Fibroblast of mammary gland (primary cell): ENCODE results near the gene SGCA.
A peak's percentile ranks its signal among the peaks of the same experiment; 100 is the strongest.

Experiments
- DNase-seq: peaks from one replicate; pipeline ENCODE4 v3.0.0-alpha.2; 2010; ENCODE audit warnings: low read depth
- H3K4me3 ChIP-seq: 2 replicates; pipeline ENCODE4 v1.5.1; 2011; ENCODE audit warnings: low read depth, mild to moderate bottlenecking, low read length, moderate library complexity; ENCODE audit not compliant: control insufficient read depth
- CTCF ChIP-seq: conservative IDR thresholded peaks from 2 replicates; pipeline ENCODE4 v1.5.1; 2011; ENCODE audit warnings: low read depth, low read length, inconsistent platforms; ENCODE audit not compliant: control insufficient read depth, insufficient read depth

The SGCA gene

DNA sequence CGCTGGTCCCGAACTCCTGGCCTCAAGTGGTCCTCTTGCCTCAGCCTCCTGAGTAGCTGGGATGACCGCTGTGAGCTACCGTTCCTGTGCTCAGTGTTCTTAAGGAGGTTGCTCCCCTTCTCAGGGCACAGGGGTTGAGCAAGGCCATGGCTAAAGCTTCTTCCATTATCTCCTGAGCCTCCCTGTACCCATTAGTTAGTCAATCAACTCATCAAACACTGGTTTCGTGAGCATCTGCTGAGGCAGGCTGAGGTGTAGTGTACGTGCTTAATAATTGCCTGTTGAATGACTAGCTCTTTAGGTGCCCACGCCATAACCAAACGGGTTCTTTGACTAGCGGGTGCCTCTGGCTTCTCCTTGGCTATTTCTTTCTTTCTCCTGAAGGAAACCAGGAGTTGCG lies 11.7 kb downstream of the SGCA start:
- no peak overlapping the region for H3K4me3 ChIP-seq
- no peak for TF ChIP-seq CTCF
- DNase-seq = peak; percentile 11

- TF ChIP-seq CTCF = peak; percentile 37
- H3K4me3 ChIP-seq = no peak overlapping the region
- DNase-seq = peak; percentile 98
Observed at GRCh38 chr17:50177983-50178834, 12.4 kb downstream of the SGCA start.

- no peak for DNase-seq
- no peak for TF ChIP-seq CTCF
- no peak overlapping the region for H3K4me3 ChIP-seq
Observed at GRCh38 chr17:50180111-50180510, 14.3 kb downstream of the SGCA start.

GRCh38 chr17:50180620-50181019 lies 14.8 kb downstream of the SGCA start:
- TF ChIP-seq CTCF = no peak
- DNase-seq = no peak
- no peak overlapping the region for H3K4me3 ChIP-seq

DNA sequence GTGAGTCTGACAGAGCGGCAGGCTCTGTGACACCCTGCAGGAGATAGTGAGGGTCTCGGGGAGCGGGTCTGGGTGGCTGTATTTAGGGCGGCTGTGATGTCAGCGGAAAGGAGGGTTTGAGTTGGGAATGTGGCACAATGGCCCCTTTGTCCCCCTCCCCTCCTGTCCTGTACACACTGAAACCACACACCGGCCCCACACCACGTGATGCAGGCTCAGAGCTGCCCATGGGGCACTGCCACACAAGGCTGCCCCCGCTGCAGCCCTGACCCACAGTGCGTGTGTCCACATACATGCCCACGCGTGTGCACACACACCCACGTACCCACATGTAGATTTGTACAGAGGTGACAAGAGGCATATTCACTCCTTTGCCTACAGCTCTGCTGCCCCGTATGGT lies 15.3 kb downstream of the SGCA start:
- no peak for DNase-seq
- no peak overlapping the region for H3K4me3 ChIP-seq
- TF ChIP-seq CTCF = no peak

- H3K4me3 ChIP-seq = no peak overlapping the region
- peak; percentile 79 for DNase-seq
- peak; percentile 3 for TF ChIP-seq CTCF
Observed at GRCh38 chr17:50181591-50182560, 16.1 kb downstream of the SGCA start.
